Measurements from ENCODE around the gene DOCK6. TPM values are rescaled to one million over a fixed set of nuclear protein-coding genes. Genes with fewer than 3 reads are reported as not detected.
A peak's percentile ranks its signal among the peaks of the same experiment; 100 is the strongest.

Gene DOCK6
- total RNA-seq, 2 experiments from 2014 or later = 24.1 to 74.6 TPM

GRCh38 chr19:11208561-11209471 is 53.5 kb downstream of the DOCK6 start:
- Histone ChIP-seq H3K79me2 (ENCODE audit: insufficient read depth, low read depth, low read length) (no peaks in the 10 kb centered on the region), H3K4me3 (ENCODE audit: low read depth, low read length, poor library complexity, severe bottlenecking) (no peak overlapping the region), H3K9me3 (ENCODE audit: low read length) (no peaks in the 10 kb centered on the region), H2AFZ (ENCODE audit: low read length) (no peak overlapping the region), H3K9me2 (ENCODE audit: insufficient read depth, low read length) (no peaks in the 10 kb centered on the region), H3K36me3 (ENCODE audit: insufficient read depth, low read length) (0 out of 2 replicates have a peak, but pooled peaks cover 8% of the 10 kb centered on the region), H3K4me2 (ENCODE audit: low read length) (no peak overlapping the region), H3K4me1 (ENCODE audit: insufficient read depth, low read length, poor library complexity, severe bottlenecking) (peaks cover 29% of the 10 kb centered on the region), H3K27ac (ENCODE audit: low read depth, low read length, poor library complexity, severe bottlenecking) (no peak overlapping the region), H4K20me1 (ENCODE audit: insufficient read depth, low read length) (no peaks in the 10 kb centered on the region)
- intact Hi-C loops (cut with micrococcal nuclease; ENCODE audit: unreplicated experiment) = no loop called here
- POLR2A ChIA-PET = interaction anchor here (0.6 kb wide), 1 partner anchor 272 kb away, joined by 3 read pairs; no protein-coding TSS in a partner anchor
- TF ChIP-seq CTCF (conservative IDR thresholded peaks at IDR 0.05; ENCODE audit: low read length) = no peak
- TF ChIP-seq EZH2phosphoT487 (IDR thresholded peaks at IDR 0.05; ENCODE audit: borderline replicate concordance, low read depth, low read length) = no peak
- no peak for DNase-seq (ENCODE audit: low spot score)
- BruUV-seq (replicated peaks) = no TSS peak
- CTCF ChIA-PET (ENCODE audit: unreplicated experiment) = no interaction called here

- Histone ChIP-seq H3K36me3 (ENCODE audit: insufficient read depth, low read length) (0 out of 2 replicates have a peak, but pooled peaks cover 8% of the 10 kb centered on the region), H3K9me2 (ENCODE audit: insufficient read depth, low read length) (no peaks in the 10 kb centered on the region), H3K4me3 (ENCODE audit: low read depth, low read length, poor library complexity, severe bottlenecking) (no peak overlapping the region), H3K4me1 (ENCODE audit: insufficient read depth, low read length, poor library complexity, severe bottlenecking) (peaks cover 37% of the 10 kb centered on the region), H3K27ac (ENCODE audit: low read depth, low read length, poor library complexity, severe bottlenecking) (peak overlapping the region; percentile 80), H3K79me2 (ENCODE audit: insufficient read depth, low read depth, low read length) (no peaks in the 10 kb centered on the region), H3K4me2 (ENCODE audit: low read length) (peak overlapping the region; percentile 26), H4K20me1 (ENCODE audit: insufficient read depth, low read length) (no peaks in the 10 kb centered on the region), H3K9me3 (ENCODE audit: low read length) (no peaks in the 10 kb centered on the region), H2AFZ (ENCODE audit: low read length) (no peak overlapping the region)
- CTCF ChIA-PET (ENCODE audit: unreplicated experiment) = no interaction called here
- TF ChIP-seq CTCF (conservative IDR thresholded peaks at IDR 0.05; ENCODE audit: low read length) (no peak), EZH2phosphoT487 (IDR thresholded peaks at IDR 0.05; ENCODE audit: borderline replicate concordance, low read depth, low read length) (no peak)
- DNase-seq (ENCODE audit: low spot score) = peak; percentile 85
- no TSS peak for BruUV-seq (replicated peaks)
- POLR2A ChIA-PET = interaction anchor here (0.6 kb wide), 2 partner anchors 22 to 72 kb away, joined by 3 to 4 read pairs; no protein-coding TSS in a partner anchor
- intact Hi-C loops (cut with micrococcal nuclease; ENCODE audit: unreplicated experiment) = no loop called here
Measured at GRCh38 chr19:11205939-11206570, 56.3 kb downstream of the DOCK6 start.
